GM12892 (cell line): ENCODE results near the gene RBFOX1.
"Not testable (repeated sequence)": the region's sequence is repeated elsewhere in the genome, so short reads cannot be mapped to it uniquely, and the experiment has no call there.

Source experiments
- DNase-seq: peaks from one replicate; pipeline ENCODE4 v3.0.0; 2011; ENCODE audit not compliant: insufficient read length
- FAIRE-seq: peaks from 2 replicates; lab custom pipeline; 2011; peaks lifted over from hg19 to GRCh38; lab: Jason Lieb, UNC
- POLR2A ChIP-seq: IDR thresholded peaks from 2 replicates; pipeline ENCODE4 v1.6.1; 2011; ENCODE audit warnings: low read depth, low read length, control low read depth
- POLR2AphosphoS5 ChIP-seq: IDR thresholded peaks from 2 replicates; pipeline ENCODE4 v1.6.1; 2011; ENCODE audit warnings: low read depth, low read length, control low read depth
- TAF1 ChIP-seq: IDR thresholded peaks from 2 replicates; pipeline ENCODE4 v1.6.1; 2011; ENCODE audit warnings: low read depth, mild to moderate bottlenecking, control low read depth, low read length, borderline replicate concordance

RBFOX1 gene

GRCh38 chr16:7501868-7502267 lies 169.2 kb downstream of the RBFOX1 start:
- TF ChIP-seq POLR2AphosphoS5 (no peak), POLR2A (no peak), TAF1 (no peak)
- FAIRE-seq (no peak), DNase-seq (no peak)

DNA sequence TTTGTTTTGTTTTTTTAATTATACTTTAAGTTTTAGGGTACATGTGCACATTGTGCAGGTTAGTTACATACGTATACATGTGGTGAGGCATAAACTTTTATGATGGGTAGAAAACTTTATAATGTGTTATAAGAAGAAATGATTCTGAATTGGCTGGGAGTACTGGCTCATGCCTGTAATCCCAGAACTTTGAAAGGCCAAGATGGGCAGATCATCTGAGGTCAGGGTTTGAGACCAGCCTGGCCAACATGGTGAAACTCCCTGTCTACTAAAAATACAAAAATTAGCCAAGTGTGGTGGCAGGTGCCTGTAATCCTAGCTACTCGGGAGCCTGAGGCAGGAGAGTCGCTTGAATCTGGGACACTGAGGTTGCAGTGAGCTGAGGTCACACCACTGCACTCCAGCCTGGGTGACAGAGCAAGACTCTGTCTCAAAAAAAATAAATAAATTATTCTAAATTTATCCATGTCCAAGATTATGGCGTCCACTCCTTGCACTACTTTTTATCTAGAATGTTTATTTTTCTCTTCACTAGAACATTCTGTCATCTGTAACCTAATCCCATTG lies 170.0 kb downstream of the RBFOX1 start:
- DNase-seq, FAIRE-seq: not testable (repeated sequence)

DNA sequence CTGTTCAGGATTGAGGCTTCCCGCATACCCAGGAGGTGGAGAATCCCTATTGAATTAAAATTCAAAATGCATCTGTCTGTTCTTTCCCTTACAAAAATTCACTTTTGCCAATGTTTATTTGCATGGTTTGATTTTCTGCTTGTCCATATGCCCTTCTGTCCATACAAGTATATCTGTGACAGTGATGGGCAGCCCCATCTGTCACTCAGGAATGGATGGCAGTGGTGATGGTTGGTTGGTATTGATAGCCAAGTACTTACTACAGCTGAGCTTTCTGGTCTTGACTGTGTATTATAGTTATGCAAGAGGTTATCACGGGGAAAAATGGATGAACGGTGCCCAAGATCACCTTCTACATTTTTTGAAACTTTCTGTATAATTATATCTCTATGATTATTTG lies 171.0 kb downstream of the RBFOX1 start:
- TF ChIP-seq POLR2AphosphoS5 (no peak), TAF1 (no peak), POLR2A (no peak)
- FAIRE-seq = no peak
- DNase-seq = no peak

GRCh38 chr16:7504844-7505243 lies 172.2 kb downstream of the RBFOX1 start:
- FAIRE-seq = no peak
- TF ChIP-seq POLR2A (no peak), TAF1 (no peak), POLR2AphosphoS5 (no peak)
- no peak for DNase-seq

DNA sequence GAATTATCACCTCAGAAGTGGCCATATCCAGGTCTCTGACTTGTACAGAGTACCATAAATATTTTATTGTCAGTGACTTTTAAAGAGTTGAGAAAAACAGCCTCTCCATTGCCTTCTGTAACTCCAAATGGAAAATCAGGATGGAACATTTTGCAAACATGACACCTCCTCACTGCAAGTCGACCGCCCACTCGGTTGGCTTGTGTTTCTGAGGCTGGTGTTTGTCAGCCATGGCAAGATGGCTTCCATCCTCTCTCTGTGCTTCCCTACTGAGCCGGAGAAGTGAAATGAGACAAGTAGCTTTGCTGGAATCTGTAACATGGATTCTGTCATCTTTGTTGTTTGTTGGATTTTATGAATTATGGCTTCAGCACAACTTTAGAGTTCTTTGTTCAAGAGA lies 172.8 kb downstream of the RBFOX1 start:
- TF ChIP-seq POLR2AphosphoS5 (no peak), POLR2A (no peak), TAF1 (no peak)
- FAIRE-seq (no peak), DNase-seq (no peak)

DNA sequence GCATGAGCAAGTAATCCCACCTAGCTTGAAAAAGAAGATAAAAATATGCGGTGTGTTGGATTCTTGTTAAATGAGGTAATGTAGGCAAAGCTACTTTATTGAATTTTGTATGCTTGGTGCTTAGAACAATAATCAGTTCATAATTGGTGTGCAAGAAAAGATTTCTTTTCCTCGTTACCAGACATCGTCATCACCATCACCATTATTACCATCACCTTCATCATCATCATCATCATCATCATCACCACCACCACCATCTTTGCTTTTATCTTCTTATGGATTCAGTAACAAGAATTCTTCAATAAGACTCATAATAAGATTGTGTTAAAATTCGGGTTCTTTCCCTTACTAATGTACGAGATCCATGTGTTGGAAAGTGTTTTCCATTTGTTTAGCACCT lies 173.7 kb downstream of the RBFOX1 start:
- FAIRE-seq = no peak
- TF ChIP-seq POLR2AphosphoS5 (no peak), TAF1 (no peak), POLR2A (no peak)

DNA sequence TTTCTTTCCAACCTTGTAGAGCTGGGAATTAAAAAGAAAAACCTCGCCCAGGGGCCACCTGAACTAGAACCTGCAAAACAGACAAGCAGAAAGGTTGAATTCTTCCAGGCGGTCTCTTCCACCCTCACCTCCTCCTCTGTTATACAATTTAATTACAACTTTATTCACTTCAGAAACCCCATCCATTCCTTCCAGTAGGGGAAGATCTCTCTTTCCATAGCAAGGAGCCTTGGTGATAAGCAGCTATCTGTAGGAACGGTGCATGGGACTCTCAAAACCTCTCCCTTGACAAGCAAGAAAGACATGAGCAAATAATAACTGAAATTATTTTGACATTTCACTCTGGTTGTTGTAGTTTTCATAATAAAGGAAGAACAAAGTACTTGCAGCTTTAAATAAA lies 176.0 kb downstream of the RBFOX1 start:
- FAIRE-seq = no peak
- no peak for DNase-seq
- TF ChIP-seq TAF1 (no peak), POLR2AphosphoS5 (no peak), POLR2A (no peak)

More for the DNA sequence above, 173.7 kb downstream of the RBFOX1 start:
- no peak for DNase-seq

GRCh38 chr16:7509963-7510601 lies 177.4 kb downstream of the RBFOX1 start:
- FAIRE-seq (no peak), DNase-seq (no peak)
- TF ChIP-seq POLR2A (no peak), POLR2AphosphoS5 (no peak), TAF1 (no peak)

GRCh38 chr16:7511549-7512260 lies 179.1 kb downstream of the RBFOX1 start:
- DNase-seq (no peak), FAIRE-seq (no peak)
- no peak for TF ChIP-seq TAF1
- no peak for TF ChIP-seq POLR2A
- no peak for TF ChIP-seq POLR2AphosphoS5

GRCh38 chr16:7512503-7512902 lies 179.9 kb downstream of the RBFOX1 start:
- TF ChIP-seq POLR2A (no peak), TAF1 (no peak)
- DNase-seq (no peak), FAIRE-seq (no peak)

- FAIRE-seq = no peak
- no peak for DNase-seq
- TF ChIP-seq POLR2AphosphoS5 = no peak
- no peak for TF ChIP-seq TAF1
- no peak for TF ChIP-seq POLR2A
These were observed 180.8 kb downstream of the RBFOX1 start for GRCh38 chr16:7513429-7513828.

- no peak for TF ChIP-seq POLR2A
- no peak for TF ChIP-seq TAF1
- TF ChIP-seq POLR2AphosphoS5 = no peak
- no peak for FAIRE-seq
- DNase-seq = no peak
These were observed 182.9 kb downstream of the RBFOX1 start for GRCh38 chr16:7515543-7515942.

GRCh38 chr16:7517496-7517895 lies 184.9 kb downstream of the RBFOX1 start:
- FAIRE-seq (no peak), DNase-seq (no peak)
- TF ChIP-seq POLR2A (no peak), TAF1 (no peak), POLR2AphosphoS5 (no peak)
